ENCODE data around the gene STK10. TPM values are rescaled to one million over a fixed set of nuclear protein-coding genes. Genes with fewer than 3 reads are reported as not detected.
A peak's percentile ranks its signal among the peaks of the same experiment; 100 is the strongest.

STK10 gene
- total RNA-seq, 3 donors from 2014 or later = 62.1 to 79.0 (median 72.6) TPM

GRCh38 chr5:172002840-172003512, 185.0 kb downstream of the STK10 start:
- peaks cover 9% of the 10 kb centered on the region for H3K36me3 Mint-ChIP-seq (ENCODE audit: insufficient read depth)
- H3K4me3 Mint-ChIP-seq = peak overlapping the region; percentile 20
- DNase-seq (no peak), ATAC-seq (no peak)
- no peaks in the 10 kb centered on the region for H3K27me3 Mint-ChIP-seq (ENCODE audit: low read depth)
- no peaks in the 10 kb centered on the region for H3K9me3 Mint-ChIP-seq
- H3K4me1 Mint-ChIP-seq (ENCODE audit: low read depth) = peaks cover 72% of the 10 kb centered on the region

- ATAC-seq (no peak), DNase-seq (no peak)
- no peaks in the 10 kb centered on the region for H3K9me3 Mint-ChIP-seq
- no peak overlapping the region for H3K4me3 Mint-ChIP-seq
- H3K27me3 Mint-ChIP-seq (ENCODE audit: low read depth) = no peaks in the 10 kb centered on the region
- H3K36me3 Mint-ChIP-seq (ENCODE audit: insufficient read depth) = peaks cover 9% of the 10 kb centered on the region
- H3K4me1 Mint-ChIP-seq (ENCODE audit: low read depth) = peaks cover 72% of the 10 kb centered on the region
Observed at GRCh38 chr5:172002310-172002709, 185.7 kb downstream of the STK10 start.

- no peak for DNase-seq
- Mint-ChIP-seq H3K27me3 (ENCODE audit: low read depth) (no peaks in the 10 kb centered on the region), H3K4me3 (no peak overlapping the region), H3K9me3 (no peaks in the 10 kb centered on the region), H3K4me1 (ENCODE audit: low read depth) (peaks cover 77% of the 10 kb centered on the region), H3K36me3 (ENCODE audit: insufficient read depth) (peaks cover 22% of the 10 kb centered on the region)
- no peak for ATAC-seq
Observed at GRCh38 chr5:171999877-172000276, 188.1 kb downstream of the STK10 start.

GRCh38 chr5:171999100-171999499, 188.9 kb downstream of the STK10 start:
- DNase-seq (no peak), ATAC-seq (no peak)
- peaks cover 73% of the 10 kb centered on the region for H3K4me1 Mint-ChIP-seq (ENCODE audit: low read depth)
- no peaks in the 10 kb centered on the region for H3K9me3 Mint-ChIP-seq
- peaks cover 22% of the 10 kb centered on the region for H3K36me3 Mint-ChIP-seq (ENCODE audit: insufficient read depth)
- H3K4me3 Mint-ChIP-seq = no peak overlapping the region
- H3K27me3 Mint-ChIP-seq (ENCODE audit: low read depth) = no peaks in the 10 kb centered on the region

GRCh38 chr5:171997011-171997410, 191.0 kb downstream of the STK10 start:
- DNase-seq = no peak
- Mint-ChIP-seq H3K27me3 (ENCODE audit: low read depth) (no peaks in the 10 kb centered on the region), H3K4me3 (no peak overlapping the region), H3K36me3 (ENCODE audit: insufficient read depth) (peaks cover 30% of the 10 kb centered on the region), H3K9me3 (no peaks in the 10 kb centered on the region), H3K4me1 (ENCODE audit: low read depth) (peaks cover 65% of the 10 kb centered on the region)
- no peak for ATAC-seq

- H3K4me1 Mint-ChIP-seq (ENCODE audit: low read depth) = peaks cover 60% of the 10 kb centered on the region
- no peak overlapping the region for H3K4me3 Mint-ChIP-seq
- no peaks in the 10 kb centered on the region for H3K9me3 Mint-ChIP-seq
- H3K27me3 Mint-ChIP-seq (ENCODE audit: low read depth) = no peaks in the 10 kb centered on the region
- DNase-seq (no peak), ATAC-seq (no peak)
- H3K36me3 Mint-ChIP-seq (ENCODE audit: insufficient read depth) = peaks cover 36% of the 10 kb centered on the region
Observed at GRCh38 chr5:171992813-171993212, 195.2 kb downstream of the STK10 start.

GRCh38 chr5:171992305-171992704, 195.7 kb downstream of the STK10 start:
- H3K4me3 Mint-ChIP-seq = no peak overlapping the region
- H3K9me3 Mint-ChIP-seq = no peaks in the 10 kb centered on the region
- H3K4me1 Mint-ChIP-seq (ENCODE audit: low read depth) = peaks cover 57% of the 10 kb centered on the region
- ATAC-seq (no peak), DNase-seq (no peak)
- peaks cover 36% of the 10 kb centered on the region for H3K36me3 Mint-ChIP-seq (ENCODE audit: insufficient read depth)
- H3K27me3 Mint-ChIP-seq (ENCODE audit: low read depth) = no peaks in the 10 kb centered on the region

Other genes starting within 250 kb of the STK10 start
- 10 to 100 TPM; 46.0 to 47.9 (median 47.6) TPM for gene FBXW11, start 181.6 kb downstream of the STK10 start, total RNA-seq
- gene EFCAB9, start 5.9 kb upstream of the STK10 start, total RNA-seq = not detected
- gene UBTD2, start 95.5 kb upstream of the STK10 start, total RNA-seq = 1 to 10 TPM; 5.7 to 7.5 (median 6.8) TPM